HG03135 (cell line): ENCODE measurements around the gene AMH.

Experiments used
- ATAC-seq: cut with Tn5 transposase; IDR thresholded peaks from one replicate; pipeline ENCODE4 v1.9.1; 2021; ENCODE audit warnings: mild to moderate bottlenecking, moderate library complexity; ENCODE audit not compliant: unreplicated experiment

The AMH gene

DNA sequence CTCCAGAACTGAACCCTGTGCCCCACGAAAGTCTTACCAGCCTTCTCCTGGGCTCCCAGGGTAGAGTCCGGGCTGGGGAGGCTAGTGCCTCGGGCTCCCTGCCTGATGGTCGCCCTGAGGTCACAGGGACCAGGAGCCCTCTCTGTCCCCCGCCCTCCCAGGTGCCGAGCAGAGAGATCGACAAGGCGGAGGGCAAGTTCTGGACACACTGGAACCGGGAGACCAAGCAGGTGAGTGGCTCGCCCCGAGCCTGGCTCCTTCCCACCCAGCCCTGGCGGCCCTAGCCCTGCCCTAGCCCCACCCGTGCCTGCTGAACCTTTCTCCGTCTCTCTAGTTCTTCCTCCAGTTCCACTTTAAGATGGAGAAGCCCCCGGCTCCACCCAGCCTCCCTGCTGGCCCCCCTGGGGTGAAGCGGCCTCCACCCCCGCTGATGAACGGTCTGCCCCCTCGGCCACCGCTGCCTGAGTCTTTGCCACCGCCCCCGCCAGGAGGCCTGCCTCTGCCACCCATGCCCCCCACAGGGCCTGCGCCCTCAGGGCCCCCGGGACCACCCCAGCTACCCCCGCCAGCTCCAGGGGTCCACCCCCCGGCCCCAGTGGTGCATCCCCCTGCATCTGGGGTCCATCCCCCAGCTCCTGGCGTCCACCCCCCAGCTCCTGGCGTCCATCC is 1.6 kb upstream of the AMH start:
- no peak for ATAC-seq

DNA sequence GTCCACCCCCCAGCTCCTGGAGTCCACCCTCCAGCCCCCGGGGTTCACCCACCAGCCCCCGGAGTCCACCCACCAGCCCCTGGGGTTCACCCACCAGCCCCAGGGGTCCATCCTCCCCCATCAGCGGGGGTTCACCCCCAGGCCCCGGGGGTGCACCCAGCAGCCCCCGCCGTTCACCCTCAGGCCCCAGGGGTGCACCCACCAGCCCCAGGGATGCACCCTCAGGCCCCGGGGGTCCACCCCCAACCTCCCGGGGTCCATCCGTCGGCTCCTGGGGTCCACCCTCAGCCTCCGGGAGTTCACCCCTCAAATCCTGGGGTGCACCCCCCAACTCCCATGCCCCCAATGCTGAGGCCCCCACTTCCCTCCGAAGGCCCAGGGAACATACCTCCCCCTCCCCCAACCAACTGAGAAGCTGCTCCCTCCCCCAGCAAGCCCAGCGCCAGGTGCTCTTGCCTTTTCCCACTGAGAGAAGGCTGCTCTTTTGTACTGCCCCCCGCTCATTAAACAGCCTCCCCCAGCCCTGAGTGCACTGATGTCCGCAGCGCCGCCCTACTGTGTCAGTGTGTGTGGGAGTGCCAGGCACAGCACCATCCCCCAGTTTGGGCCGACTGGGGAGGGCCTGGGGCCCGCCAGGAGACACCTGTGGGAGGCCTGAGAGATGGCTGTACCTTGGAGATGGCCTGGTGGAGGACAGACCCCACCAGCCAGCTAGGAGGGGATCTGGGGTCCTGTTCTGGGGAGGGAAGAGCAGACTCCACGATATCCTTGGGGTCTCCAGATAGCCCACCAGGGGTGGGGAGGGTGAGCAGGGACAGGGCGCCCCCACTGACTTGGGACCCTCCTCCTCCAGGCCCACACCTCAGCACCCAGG is 750 bp upstream of the AMH start:
- no peak for ATAC-seq

DNA sequence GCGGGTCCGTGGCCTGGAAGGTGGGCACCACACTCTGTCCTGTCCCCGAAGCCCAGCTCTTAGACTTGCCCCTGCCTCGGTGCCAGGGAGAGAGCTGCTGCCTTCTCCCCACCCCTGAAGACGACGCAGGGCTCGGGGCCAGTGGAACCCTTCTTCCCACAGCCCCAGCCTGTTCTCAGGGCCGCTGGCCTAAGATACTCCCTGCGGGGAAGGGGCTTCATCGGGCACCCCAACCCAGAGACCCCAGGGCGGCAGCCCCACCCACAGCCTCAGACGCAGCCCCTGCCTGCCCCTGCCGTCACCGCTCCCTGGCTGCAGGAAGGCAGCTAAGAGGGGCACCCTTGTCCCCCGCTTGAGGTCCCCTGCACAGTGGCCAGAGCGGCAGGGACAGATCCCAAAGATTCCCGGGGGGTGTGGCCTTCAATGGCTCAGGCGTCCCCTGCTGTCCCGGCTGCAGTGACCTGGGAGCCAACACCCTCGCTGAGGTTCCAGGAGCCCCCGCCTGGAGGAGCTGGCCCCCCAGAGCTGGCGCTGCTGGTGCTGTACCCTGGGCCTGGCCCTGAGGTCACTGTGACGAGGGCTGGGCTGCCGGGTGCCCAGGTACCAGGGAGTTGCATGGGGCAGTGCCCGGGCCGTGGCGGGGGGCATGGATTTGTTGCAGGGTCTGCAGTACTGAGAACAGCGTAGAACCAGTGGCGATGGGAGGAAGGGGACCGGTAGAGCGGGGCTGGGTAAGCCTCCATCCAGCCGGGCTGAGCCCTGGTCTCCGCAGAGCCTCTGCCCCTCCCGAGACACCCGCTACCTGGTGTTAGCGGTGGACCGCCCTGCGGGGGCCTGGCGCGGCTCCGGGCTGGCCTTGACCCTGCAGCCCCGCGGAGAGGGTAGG is 1.0 kb downstream of the AMH start:
- no peak for ATAC-seq

DNA sequence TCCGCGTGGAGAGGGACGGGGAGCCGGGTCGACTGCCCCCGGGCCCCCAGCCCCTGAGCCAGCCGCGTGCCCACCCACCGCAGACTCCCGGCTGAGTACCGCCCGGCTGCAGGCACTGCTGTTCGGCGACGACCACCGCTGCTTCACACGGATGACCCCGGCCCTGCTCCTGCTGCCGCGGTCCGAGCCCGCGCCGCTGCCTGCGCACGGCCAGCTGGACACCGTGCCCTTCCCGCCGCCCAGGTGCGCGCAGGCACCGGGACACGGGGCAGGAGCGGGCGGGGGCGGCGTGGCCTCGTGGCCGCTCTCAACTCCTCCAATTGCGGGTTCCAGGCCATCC is 1.6 kb downstream of the AMH start:
- ATAC-seq = no peak

DNA sequence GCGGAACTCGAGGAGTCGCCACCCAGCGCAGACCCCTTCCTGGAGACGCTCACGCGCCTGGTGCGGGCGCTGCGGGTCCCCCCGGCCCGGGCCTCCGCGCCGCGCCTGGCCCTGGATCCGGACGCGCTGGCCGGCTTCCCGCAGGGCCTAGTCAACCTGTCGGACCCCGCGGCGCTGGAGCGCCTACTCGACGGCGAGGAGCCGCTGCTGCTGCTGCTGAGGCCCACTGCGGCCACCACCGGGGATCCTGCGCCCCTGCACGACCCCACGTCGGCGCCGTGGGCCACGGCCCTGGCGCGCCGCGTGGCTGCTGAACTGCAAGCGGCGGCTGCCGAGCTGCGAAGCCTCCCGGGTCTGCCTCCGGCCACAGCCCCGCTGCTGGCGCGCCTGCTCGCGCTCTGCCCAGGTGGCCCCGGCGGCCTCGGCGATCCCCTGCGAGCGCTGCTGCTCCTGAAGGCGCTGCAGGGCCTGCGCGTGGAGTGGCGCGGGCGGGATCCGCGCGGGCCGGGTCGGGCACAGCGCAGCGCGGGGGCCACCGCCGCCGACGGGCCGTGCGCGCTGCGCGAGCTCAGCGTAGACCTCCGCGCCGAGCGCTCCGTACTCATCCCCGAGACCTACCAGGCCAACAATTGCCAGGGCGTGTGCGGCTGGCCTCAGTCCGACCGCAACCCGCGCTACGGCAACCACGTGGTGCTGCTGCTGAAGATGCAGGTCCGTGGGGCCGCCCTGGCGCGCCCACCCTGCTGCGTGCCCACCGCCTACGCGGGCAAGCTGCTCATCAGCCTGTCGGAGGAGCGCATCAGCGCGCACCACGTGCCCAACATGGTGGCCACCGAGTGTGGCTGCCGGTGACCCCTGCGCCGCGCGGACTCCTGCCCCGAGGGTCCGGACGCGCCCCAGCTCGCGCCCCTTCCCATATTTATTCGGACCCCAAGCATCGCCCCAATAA is 2.3 kb downstream of the AMH start:
- no peak for ATAC-seq

DNA sequence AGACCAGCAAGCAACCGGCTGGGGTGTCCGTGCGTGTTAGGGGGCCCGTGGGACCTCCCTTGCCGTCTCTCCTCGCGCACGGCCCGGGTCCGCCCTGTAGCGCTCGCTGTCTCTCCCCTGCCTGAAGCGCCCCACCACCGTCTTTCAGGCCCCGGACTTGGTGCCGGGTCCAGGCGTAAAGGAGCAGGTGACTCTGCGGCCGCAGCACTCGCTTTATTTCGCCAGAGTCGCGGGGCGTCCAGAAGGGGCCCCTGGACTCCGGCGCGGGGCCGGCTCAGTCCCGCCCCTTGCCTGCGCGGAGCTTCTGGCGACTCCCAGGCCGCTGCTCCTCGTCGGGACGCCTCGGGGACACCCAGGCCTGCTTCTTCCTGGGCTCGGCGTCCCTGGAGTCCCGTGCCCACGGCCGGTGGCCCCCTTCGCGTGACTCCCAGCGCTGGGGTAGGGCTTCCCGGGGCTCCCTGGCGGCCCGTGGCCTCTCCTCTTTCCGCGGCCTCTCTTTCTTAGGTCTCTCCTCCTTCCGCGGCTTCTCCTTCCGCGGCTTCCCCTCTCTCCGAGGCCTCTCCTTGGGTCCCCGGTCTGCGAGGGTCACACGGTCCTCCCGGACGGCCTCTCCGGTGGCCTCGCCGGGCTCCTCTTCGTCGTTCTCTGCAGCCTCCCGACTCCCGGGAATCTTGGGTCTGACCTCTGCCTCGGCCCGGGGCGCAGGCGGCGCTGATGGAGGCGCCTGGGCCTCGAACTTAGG is 3.1 kb downstream of the AMH start:
- no peak for ATAC-seq

DNA sequence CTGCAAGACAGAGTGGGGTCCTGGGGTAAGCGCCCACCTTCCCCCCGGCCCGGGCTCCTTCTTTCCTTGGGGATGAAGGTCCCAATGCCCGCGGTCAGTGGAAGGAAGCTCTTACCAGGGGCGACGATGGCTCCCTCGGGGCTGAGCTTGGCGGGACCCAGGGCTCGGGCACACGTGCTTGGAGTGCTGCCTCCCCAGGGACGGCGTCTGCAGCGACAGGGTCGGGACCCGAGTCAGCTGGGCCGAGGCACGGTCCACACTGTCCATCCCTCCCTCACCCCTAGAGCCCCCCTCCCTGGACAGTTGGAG is 3.6 kb downstream of the AMH start:
- no peak for ATAC-seq

DNA sequence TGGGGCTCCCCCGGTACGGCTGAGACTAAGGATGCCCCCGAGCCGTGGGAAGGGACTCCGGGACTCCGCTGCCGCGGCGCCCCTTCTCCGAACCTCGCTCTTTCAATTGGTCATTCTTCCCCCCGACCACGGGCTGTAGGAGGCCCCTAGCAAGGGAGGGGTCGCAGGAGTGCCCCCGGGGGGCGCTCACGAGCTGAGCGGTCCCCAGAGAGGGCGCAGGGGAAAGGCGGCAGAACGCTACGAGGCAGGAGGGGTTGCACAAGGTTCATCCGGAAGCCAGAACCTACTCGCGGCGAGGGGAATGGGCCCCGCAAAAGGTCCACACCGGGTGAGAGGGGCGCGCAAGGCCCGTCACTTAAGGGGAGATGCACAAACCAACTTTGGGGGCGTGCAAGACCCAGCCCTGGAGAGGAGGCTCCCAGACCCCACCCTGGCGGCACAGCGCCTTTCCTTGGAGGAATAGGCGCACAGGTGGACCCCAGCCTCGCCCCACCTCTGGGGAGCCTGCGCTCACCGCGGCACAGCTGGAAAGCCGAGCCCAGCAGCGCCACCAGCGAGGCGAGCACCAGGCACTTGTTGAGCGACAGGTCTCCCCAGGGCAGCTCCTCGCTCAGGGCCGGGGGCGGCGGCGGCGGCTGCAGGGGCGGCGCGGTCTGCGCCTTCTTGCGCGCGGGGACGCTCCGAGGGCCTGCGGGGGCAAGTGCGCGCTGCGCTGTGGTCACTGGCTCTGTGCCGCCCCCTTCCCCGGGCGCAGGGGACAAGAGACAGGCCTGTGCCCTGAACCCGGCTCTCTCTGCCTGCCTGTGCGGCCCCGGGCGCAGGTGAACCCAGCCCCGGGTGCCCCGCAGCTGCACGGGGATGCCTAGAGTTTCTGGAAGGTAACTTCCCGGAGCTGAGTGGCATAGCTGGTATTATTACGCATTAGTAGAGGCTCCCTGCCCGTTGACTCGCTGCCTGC is 4.3 kb downstream of the AMH start:
- no peak for ATAC-seq

DNA sequence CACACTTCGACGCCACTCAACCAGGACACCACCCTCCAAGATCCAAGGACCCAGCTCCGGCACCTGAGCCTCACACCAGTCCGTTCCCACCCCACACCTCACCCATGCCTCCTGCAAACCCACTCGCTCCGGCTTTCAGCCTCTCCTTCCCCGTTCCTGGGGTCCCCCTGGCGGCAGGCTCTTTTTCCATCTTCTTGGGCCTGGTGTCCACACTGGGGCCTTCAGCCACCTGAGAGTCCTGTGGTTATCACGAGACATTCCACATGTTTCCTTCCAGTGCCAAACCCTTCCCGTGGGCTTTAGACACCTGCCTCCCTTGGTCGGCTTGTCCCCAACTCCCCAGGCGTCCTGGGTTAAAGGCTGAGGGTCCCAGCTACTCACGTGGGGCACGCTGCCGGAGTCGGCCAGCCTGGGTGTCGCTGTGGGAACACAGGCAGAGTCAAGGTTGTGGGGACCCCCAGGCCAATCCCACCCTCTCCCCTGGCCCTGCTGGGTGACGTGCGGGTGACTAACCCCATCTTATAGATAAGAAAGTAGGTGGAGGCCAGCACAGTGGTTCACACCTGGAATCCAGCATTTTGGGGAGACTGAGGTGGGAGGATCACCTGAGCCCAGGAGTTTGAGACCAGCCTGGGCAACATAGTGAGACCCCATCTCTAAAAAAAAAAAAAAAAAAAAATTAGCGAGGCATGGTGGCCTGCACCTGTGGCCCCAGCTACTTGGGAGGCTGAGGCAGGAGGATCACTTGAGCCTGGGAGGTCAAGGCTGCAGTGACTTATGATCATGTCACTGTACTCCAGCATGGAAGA is 5.1 kb downstream of the AMH start:
- ATAC-seq = no peak

DNA sequence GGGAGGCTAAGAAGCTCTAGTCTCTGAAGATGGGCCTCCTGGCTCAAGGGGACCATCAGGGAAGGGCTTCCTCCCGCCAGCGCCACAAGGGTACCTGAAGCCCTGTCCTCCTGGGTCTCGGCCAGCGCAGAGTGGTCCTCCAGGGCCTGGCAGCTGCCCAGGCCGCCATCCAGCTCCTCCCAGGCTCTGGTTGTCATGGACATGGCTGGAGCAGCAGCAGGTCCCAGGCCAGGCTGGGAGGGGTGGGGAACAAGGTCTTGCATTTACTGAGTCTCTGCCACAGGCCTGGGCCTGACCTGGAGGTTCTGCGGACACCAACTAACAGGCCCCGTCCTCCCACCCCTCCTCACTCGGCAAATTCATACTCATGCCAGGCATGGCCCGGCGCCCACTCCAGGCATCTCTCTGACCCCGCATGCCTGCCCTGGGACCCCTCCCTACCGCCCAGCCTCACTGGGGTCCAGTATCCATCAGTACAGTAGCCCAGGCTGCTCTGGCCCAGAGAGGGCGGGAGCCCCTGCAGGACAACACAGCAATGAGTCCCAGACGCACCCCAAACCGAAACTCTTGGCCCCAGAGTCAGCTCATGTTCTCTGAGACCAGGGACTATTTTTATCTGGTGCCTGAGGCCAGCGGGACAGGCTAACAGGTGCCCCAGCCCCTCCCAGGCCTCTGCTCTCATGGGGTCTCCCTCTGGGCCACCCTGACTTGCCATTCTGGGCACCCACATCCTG is 6.2 kb downstream of the AMH start:
- no peak for ATAC-seq

DNA sequence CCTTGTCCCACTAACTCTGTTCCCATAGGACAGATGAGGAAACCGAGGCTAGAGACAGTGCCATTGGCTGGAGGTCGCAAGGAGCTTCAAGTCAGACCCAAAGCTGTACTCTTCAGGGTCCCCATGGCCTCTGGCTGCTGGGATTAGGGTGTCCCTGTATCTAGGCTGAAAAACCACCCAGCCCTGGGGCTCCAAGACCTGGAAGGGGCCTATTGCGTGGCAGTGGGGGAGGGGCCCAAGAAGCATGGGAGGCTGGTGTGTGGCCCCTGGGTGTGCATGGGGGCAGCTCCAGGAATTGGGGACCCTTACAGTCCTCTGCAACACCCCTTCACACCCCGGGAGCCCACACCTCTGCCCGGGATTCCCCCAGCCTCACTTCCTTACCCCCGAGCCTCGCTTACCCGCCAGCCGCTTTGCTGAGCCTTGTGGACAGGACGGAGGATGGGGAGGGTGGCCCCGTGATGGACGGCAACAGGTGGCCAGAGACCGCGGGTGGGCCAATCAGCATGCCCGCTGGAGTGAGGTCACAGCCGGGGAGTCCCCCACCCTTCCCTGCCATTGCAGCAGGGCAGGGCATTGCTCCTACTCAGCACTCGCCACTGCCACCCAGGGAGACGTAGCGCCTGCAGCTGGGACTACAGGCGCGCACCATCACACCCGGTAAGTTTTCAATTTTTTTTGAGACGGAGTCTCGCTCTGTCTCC is 7.0 kb downstream of the AMH start, which contains the start of gene JSRP1:
Gene JSRP1, minus strand, starts transcription at position 436 of the 704 bp plus-strand sequence. CDS start 1,103 bp downstream, outside the sequence.
- ATAC-seq = no peak

DNA sequence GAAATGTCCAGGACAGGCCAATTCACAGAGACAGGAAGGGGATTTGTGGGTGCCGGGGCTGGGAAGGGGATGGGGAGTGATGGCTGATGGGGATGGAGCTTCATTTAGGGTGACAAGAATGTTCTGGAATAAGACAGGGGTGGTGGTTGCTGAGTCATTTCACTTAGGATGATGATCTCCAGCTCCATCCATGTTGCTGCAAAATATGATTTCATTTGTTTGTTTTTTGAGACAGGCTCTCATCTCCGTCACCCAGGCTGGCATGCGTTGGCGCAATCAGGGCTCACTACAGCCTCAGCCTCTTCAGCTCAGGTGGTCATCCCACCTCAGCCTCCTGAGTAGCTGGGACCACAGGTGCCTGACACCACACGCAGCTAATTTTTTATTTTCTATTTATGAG is 10.2 kb downstream of the AMH start:
- ATAC-seq = no peak

DNA sequence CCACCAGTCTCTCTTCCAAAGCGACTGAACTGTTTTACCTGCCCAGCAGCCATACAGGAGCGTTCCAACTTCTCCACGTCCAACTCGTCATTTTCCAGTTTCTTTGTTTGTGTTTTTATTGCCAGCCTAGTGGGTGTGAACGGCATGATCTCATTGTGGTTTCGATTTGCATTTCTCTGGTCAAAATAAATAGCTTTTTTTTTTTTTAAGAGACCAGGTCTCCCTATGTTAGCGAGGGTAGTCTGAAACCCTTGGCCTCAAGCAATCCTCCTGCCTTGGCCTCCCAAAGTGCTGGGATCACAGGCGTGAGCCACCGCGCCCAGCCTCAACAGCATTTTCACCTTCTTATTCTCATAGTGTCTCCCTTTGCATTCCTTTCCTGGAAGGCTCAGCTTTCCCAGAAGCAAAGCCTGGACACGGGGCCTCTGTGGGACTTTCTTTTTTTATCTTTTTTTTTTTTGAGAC is 11.2 kb downstream of the AMH start:
- ATAC-seq = no peak

DNA sequence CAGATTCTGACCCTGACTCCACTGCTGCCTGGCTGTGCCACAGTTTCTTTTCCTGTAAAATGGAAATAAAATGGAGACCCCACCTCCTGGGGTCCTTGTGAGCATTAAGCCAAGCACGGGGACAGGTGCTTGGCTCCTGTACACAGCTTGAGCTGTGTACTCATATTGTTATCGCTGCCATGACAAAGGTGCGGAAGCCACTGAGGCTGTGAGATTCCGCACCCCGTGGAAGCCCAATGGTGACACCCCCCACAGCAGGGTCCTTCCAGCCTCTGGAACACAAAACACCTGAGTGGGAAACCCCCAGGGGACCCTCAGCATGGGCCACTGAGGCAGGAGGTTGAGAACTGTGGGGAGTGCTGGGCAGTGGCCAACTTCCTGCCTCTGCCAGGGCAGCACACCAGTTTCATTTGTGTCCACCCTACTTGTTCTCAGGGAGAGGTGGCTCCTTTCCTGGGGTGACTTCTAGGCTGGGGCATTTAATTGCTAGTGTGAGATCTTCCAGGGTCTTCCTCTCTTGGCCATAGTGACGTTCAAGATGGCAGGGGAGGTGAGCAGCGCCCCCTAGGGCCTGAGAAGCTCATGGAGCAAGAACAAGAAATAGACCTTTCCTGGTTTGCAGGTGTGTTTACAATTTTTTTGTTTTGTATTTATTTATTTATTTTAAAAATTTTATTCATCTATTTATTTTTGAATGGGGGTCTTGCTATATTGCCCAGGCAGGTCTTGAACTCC is 12.5 kb downstream of the AMH start:
- ATAC-seq = no peak

DNA sequence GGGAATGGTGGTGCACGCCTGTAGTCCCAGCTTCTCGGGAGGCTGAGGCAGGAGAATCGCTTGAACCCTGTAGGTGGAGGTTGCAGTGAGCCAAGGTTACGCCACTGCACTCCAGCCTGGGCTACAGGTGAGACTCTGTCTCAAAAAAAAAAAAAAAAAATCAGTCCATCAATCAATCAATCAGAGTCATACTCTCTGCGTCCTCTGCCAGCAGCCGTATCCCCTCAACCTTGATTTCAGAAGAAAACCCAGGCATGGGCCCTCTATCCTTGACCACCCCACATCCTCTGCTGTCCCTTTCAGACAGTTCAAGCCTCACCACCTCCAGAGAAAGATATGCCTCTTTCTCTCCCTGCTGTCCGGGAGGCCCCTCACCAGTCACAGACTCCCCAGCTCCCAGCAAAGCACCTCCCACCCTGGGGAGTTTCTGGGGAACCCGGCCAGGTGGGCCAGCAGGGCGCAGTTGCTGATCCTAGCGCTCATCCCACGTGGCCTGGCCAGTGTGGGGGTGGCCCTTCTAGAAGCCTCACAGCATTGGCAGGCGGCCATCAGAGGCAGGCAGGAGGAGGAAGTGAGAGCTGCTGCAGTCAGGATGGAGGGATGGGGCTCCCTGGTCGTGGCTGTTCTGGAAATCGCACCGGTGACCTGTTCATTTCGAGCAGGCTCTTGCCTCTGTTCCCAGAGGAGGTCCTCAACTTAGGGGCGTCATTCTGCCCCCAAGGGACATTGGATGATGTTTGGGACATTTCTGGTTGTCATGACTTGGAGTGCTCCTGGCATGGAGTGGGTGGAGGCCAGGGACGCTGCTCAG is 17.3 kb downstream of the AMH start:
- ATAC-seq = no peak
